Measurements from ENCODE around the gene SLC27A3.

The SLC27A3 gene

GRCh38 chr1:153774780-153775457 lies at the start of gene SLC27A3:
TSS of gene SLC27A3 (plus strand) at chr1:153775407. CDS start at chr1:153775498, 91 bp downstream.
- DNase-seq, result no peak

DNA sequence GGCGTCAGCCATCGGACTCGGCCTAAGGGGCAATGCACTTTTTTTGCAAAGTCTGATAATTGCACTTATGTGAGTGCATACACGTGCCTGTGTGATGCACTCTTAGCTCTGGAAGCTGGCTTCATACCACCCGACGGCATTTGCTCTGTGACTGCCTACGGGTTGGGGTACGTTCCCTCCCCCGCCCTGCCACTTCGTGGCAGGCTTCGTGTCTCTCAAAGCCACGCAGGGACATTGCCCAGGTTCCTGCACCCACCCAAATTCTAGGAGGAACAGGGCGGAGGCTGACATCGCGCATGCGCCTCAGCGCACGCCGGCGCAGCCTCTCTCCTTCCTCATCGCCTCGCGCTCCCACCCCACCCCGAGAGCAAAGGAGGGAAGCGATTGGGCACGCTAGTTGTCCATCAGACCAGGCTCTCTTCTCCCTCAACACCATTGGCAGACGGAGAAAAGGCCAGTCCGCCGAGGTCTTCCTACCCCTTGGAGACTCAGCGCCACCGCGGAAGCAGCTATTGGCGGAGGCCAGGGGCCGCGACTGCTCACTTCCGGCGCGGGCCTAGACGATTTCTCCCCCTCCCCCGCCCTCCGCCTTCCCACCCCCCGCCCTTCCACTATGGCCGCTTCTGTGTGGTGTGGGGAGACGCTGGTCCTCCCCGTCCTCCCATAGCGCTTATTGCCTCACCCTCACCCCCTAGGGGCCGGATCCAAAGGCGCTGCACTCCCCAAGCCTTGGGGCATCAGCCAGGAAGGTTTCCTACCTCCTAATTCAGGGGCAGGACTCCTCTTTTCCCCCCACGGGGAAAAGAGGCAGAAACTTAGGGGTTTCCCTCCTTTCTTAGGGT lies 47.5 kb upstream of the SLC27A3 start, which contains the start of gene INTS3:
TSS of gene INTS3 (plus strand) at position 588 of the 842 bp plus-strand sequence. CDS start 585 bp downstream, outside the sequence.
- peak; percentile 99 for DNase-seq

GRCh38 chr1:153728305-153729066 lies 46.7 kb upstream of the SLC27A3 start:
- DNase-seq, result peak in 1 of 2 experiments; percentile 54

DNA sequence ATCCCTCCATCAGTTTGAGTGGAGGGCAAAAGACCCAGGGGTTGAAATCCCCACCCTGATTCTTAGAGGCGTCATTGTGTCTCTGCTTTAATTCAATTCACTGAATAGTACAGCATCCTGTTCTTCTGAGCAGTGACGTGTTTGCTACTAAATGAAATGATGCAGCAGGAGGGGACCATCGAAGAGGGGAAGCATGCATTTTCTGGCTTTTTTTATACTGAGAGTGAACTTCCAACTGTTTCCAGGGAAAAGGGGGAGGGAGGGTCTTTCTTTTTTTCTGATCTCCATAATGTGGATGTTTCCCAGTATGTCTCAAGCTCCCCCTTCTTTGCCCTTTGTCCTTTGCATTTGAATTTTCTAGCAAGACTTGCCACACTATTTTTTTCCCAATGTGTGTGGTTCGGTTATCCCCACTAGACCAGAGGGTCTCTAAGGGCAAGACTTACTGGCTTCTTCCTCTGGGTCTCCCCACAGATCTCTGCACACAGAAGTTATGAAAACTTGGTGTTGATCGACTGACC lies 44.7 kb upstream of the SLC27A3 start:
- no peak for DNase-seq

GRCh38 chr1:153733970-153734369 lies 41.2 kb upstream of the SLC27A3 start:
- no peak for DNase-seq

DNA sequence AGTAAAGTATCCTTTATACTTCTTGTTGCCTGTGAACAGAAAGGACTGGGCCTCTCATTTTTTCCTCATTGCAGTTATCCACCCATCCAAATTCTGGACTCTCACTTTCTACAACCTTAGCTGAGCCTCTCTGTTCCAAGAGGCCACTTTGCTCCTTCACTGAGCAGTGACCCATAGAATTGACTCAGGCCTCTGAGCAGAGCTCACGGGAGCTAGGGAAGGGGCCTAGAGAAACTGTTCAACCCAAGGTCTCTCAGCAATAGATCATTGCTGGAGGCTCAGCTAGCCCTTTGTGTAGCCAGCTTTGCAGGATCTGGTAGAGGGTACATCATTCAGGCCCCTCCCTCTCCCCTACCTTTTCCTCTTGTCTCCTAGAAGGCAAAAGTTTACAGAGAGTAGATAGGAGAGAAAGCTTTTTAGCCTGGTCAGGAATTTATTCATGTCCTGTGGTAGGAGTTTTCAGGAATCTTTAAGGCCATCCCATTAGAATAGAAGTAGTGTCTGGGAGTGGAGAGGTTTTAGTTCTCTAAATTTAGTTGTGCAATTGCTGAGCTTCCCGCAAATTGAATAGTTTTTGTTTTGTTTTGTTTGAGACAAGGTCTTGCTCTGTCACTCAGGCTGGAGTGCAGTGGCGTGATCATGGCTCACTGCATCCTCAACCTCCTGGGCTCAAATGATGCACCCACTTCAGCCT lies 40.7 kb upstream of the SLC27A3 start:
- DNase-seq, result no peak

DNA sequence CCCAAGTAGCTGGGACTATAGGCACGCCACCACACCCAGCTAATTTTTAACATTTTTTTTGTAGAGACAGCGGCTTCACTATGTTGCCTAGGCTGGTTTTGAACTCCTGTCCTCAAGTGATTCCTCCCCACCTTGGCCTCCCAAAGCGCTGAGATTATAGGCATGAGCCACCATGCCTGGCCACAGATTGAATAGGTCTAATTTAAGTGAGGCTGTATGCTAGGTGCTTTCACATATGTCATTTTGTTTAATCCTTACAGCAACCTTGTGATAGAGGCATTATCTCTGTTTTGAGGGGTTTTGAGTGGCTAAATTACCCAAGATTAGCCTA lies 40.2 kb upstream of the SLC27A3 start:
- DNase-seq, result no peak

- no peak for DNase-seq
Measured at GRCh38 chr1:153741986-153742385, 33.2 kb upstream of the SLC27A3 start.

- DNase-seq, result no peak
Measured at GRCh38 chr1:153742411-153743142, 32.6 kb upstream of the SLC27A3 start.

DNA sequence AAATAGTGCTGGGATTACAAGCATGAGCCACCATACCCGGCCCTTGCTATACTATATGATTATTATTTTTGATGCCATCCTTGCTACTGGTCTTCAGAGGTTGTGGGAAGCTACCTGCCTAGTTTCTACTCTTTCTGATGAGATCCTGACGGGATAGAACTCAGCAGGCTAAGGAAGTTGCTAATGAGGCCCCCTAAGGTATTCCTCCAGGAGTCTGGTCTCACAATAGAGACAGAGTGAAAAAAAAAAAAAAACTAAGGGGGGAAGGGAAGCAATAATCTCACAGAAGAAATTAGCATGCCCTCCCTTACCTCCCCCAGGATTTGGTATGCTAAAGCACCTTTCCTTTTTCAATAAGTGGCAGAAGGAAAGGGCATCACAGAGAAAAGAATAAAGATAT lies 29.8 kb upstream of the SLC27A3 start:
- DNase-seq, result no peak

DNA sequence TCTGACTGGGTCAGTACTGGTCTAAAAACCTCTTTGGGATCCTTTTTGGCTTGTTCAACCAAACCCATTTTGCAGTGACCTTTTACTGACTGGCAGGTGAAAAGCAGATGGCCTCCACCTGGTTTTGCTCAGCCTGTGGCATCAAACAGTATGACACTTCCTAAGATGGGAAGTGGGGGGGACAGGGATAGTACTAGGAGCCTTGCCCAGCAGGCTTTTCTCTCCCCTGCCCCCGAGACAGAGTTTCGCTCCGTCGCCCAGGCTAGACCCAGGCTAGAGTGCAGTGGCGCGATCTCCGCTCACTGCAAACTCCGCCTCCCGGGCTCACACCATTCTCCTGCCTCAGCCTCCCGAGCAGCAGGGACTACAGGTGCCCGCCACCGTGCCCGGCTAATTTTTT lies 29.0 kb upstream of the SLC27A3 start:
- DNase-seq, result no peak

- no peak for DNase-seq
Measured at GRCh38 chr1:153748903-153749302, 26.3 kb upstream of the SLC27A3 start.

DNA sequence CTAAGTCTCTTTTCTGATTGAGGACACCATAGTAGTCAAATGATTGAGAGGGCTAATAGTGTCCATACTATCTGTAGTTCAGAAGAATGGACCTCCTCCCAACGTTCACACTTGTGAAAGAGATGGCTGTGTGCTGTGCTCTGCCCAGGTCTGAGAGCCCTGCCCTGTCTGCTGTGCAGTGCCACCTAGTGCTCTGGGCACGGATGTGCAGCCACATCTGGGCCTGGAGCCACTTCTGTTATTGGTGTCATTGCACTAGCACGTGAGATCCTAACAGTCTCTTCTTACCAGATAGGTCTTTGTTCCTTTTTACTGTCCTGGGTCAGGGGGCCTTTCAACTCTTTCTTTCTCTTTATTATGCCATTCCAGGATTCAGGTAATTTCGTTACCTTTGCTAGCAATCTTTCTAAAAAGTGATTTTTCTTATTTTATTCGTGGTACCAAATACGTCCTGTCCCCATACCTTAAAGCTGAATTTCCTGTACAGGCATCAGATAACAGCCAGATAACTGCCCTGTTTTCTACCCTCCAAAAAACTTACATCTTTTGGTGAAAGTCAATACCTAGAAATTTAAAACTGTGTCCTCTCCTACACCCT lies 25.7 kb upstream of the SLC27A3 start:
- peak; percentile 86 to 87 for DNase-seq

- no peak for DNase-seq
Measured at GRCh38 chr1:153750026-153750995, 24.9 kb upstream of the SLC27A3 start.

DNA sequence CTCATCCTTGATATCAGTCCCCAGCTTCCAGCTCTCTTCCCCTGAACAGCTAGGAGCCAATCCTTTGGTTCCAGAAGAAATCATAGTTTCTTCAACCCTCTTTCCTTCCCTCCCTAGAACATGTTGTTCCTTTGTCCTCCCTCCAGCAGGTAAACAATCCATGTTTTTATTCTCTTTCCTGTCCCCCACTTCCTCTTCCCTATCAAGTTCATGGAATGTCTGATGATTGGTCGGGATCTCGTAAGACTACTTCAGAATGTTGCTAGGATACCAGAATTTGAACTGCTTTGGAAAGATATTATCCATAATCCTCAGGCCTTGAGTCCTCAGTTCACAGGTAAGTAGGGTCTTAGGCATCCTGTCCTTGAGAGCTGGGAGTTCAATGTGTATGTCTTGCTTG lies 23.1 kb upstream of the SLC27A3 start:
- no peak for DNase-seq

- DNase-seq, result no peak
Measured at GRCh38 chr1:153752571-153753195, 22.5 kb upstream of the SLC27A3 start.

- DNase-seq, result no peak
Measured at GRCh38 chr1:153754266-153754665, 20.9 kb upstream of the SLC27A3 start.

GRCh38 chr1:153760440-153760839 lies 14.8 kb upstream of the SLC27A3 start:
- DNase-seq, result no peak

- no peak for DNase-seq
Measured at GRCh38 chr1:153763365-153764225, 11.6 kb upstream of the SLC27A3 start.
